Measurements from ENCODE around the gene TRAK1. TPM values are rescaled to one million over a fixed set of nuclear protein-coding genes. Genes with fewer than 3 reads are reported as not detected.
A peak's percentile ranks its signal among the peaks of the same experiment; 100 is the strongest.

The TRAK1 gene
- total RNA-seq, 1 donor from 2014 or later = 41.0 TPM

DNA sequence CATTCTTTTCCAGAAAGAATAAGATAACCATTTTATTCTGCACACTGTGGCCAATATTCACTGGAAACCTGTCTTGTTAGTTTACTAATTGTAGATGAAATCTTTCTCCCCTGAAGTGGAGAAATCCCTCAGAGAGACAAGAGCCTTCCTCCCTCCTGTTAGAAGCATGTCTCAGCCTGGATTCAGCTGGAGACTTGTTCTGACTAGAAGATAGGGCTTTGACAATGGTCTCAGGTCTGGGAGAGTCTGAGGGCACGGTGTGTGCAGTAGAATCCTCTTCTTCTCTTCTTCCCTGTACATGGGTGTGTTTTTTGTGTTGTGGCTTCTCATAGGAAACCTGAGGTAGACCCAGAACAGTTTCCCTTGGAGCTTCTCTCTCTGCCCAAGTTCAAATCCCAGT is 154.9 kb downstream of the TRAK1 start:
- Mint-ChIP-seq H3K27ac (ENCODE audit: unreplicated experiment) (no peak overlapping the region), H3K9me3 (no peaks in the 10 kb centered on the region)

GRCh38 chr3:42247576-42248027 is 156.4 kb downstream of the TRAK1 start:
- H3K27me3 Mint-ChIP-seq (ENCODE audit: low read depth) = peaks cover 49% of the 10 kb centered on the region
- DNase-seq (ENCODE audit: low read depth, low spot score) = peak; percentile 63
- H3K4me3 Mint-ChIP-seq = no peak overlapping the region
- H3K9me3 Mint-ChIP-seq = no peaks in the 10 kb centered on the region
- no peaks in the 10 kb centered on the region for H3K36me3 Mint-ChIP-seq (ENCODE audit: low read depth)
- TF ChIP-seq, protein P1, sequence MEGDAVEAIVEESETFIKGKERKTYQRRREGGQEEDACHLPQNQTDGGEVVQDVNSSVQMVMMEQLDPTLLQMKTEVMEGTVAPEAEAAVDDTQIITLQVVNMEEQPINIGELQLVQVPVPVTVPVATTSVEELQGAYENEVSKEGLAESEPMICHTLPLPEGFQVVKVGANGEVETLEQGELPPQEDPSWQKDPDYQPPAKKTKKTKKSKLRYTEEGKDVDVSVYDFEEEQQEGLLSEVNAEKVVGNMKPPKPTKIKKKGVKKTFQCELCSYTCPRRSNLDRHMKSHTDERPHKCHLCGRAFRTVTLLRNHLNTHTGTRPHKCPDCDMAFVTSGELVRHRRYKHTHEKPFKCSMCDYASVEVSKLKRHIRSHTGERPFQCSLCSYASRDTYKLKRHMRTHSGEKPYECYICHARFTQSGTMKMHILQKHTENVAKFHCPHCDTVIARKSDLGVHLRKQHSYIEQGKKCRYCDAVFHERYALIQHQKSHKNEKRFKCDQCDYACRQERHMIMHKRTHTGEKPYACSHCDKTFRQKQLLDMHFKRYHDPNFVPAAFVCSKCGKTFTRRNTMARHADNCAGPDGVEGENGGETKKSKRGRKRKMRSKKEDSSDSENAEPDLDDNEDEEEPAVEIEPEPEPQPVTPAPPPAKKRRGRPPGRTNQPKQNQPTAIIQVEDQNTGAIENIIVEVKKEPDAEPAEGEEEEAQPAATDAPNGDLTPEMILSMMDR (conservative IDR thresholded peaks at IDR 0.05) = peak; percentile 90
- no peak overlapping the region for H3K27ac Mint-ChIP-seq (ENCODE audit: unreplicated experiment)
- peaks cover 4% of the 10 kb centered on the region for H3K4me1 Mint-ChIP-seq

More for the DNA sequence above, 154.9 kb downstream of the TRAK1 start:
- DNase-seq (ENCODE audit: low read depth, low spot score) = no peak
- Mint-ChIP-seq H3K4me3 (no peak overlapping the region), H3K4me1 (peaks cover 4% of the 10 kb centered on the region), H3K36me3 (ENCODE audit: low read depth) (no peaks in the 10 kb centered on the region), H3K27me3 (ENCODE audit: low read depth) (peaks cover 44% of the 10 kb centered on the region)
- TF ChIP-seq, protein P1 (conservative IDR thresholded peaks at IDR 0.05) = no peak

DNA sequence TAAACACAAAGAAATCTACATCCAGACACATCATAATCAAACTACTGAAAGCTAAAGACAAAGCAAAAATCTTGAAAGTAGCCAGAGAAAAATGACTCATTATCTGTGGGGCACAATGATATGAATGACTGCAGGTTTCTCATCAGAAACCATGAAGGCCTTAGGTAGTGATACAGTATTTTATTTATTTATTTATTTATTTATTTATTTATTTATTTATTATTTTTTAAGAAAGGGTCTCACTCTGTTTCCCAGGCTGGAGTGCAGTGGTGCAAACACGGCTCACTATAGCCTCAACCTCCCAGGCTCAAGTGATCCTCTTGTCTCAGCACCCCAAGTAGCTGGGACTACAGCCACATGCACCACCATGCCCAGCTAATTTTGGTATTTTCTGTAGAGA is 159.6 kb downstream of the TRAK1 start:
- Mint-ChIP-seq H3K4me3 (no peak overlapping the region), H3K27ac (ENCODE audit: unreplicated experiment) (no peak overlapping the region), H3K36me3 (ENCODE audit: low read depth) (no peaks in the 10 kb centered on the region)

GRCh38 chr3:42254566-42254965 is 163.4 kb downstream of the TRAK1 start:
- no peaks in the 10 kb centered on the region for H3K9me3 Mint-ChIP-seq
- H3K4me3 Mint-ChIP-seq = no peak overlapping the region
- H3K27me3 Mint-ChIP-seq (ENCODE audit: low read depth) = peaks cover 58% of the 10 kb centered on the region
- no peaks in the 10 kb centered on the region for H3K4me1 Mint-ChIP-seq
- TF ChIP-seq, protein P1 (conservative IDR thresholded peaks at IDR 0.05) = no peak
- DNase-seq (ENCODE audit: low read depth, low spot score) = no peak
- no peak overlapping the region for H3K27ac Mint-ChIP-seq (ENCODE audit: unreplicated experiment)
- no peaks in the 10 kb centered on the region for H3K36me3 Mint-ChIP-seq (ENCODE audit: low read depth)

More for the DNA sequence above, 159.6 kb downstream of the TRAK1 start:
- peaks cover 65% of the 10 kb centered on the region for H3K27me3 Mint-ChIP-seq (ENCODE audit: low read depth)
- DNase-seq (ENCODE audit: low read depth, low spot score) = no peak
- H3K9me3 Mint-ChIP-seq = no peaks in the 10 kb centered on the region
- TF ChIP-seq, protein P1 (conservative IDR thresholded peaks at IDR 0.05) = no peak
- H3K4me1 Mint-ChIP-seq = peaks cover 4% of the 10 kb centered on the region

DNA sequence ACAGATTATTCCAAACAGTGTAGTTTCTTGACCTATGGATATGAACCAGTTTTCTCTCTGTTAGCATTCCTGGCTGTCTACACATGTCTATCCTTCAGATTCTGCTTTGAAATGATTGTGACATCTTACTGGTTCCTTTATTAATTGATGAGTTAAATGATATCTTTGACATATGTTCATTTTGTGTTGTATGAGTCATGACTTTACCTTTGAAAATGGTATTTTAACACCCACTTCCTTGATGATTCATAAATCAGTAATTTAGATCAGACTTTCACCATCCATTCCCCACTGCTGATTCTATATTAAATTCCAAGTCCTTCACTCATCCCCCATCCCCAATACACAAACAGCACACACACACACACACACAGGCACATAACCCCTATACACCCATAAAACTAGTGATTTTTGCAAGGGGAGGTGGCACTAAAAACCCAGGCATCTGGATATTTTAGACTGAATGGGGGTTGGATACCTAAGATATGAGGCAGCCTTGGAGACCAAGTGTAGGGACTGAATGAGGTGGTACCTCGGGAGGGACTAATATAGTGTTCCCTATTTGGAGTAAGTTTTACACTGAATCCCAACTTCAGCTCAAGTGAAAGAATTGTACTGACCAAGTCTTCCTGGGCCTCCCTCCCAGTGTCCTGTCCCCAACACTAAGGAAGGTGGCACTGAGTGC is 165.1 kb downstream of the TRAK1 start:
- Mint-ChIP-seq H3K27me3 (ENCODE audit: low read depth) (peaks cover 75% of the 10 kb centered on the region), H3K36me3 (ENCODE audit: low read depth) (no peaks in the 10 kb centered on the region), H3K9me3 (no peaks in the 10 kb centered on the region), H3K27ac (ENCODE audit: unreplicated experiment) (no peak overlapping the region), H3K4me3 (no peak overlapping the region), H3K4me1 (no peaks in the 10 kb centered on the region)
- TF ChIP-seq, protein P1 (conservative IDR thresholded peaks at IDR 0.05) = no peak
- DNase-seq (ENCODE audit: low read depth, low spot score) = no peak

All from neural crest cell (in vitro differentiated cells).